ENCODE results near the gene CDYL.

DNA sequence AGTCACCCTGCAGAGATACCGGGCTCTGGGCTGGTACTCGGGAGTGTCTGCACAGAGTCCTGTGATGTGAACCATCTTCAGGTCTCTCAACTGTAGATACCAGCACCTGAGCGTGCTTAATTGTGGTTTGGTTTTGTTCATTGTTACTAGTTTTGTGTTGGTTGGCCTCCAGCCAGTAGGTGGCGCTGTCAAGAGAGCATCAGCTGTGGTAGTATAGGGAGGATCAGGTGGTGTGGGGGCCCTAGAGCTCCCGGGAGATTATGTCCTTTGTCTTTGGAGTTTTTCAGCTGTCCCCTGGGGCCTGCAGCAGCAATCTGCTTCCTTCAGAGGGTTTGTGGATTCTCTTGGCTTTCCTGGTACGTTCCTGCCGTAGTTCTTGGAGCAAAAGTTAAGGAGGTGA is 67.9 kb downstream of the CDYL start:
- TF ChIP-seq GATA2 (IDR thresholded peaks at IDR 0.05; ENCODE audit: low read depth, low read length) (no peak), GATA3 (IDR thresholded peaks at IDR 0.05; ENCODE audit: low read depth, low read length) (no peak)
